GM12874 (cell line): ENCODE data around the gene TEDC1.

Source experiments
- CTCF ChIP-seq: IDR thresholded peaks from 2 replicates; pipeline ENCODE4 v1.5.1; 2011; ENCODE audit warnings: low read depth, mild to moderate bottlenecking, control low read depth, low read length, moderate library complexity; ENCODE audit not compliant: insufficient read depth

Gene TEDC1

GRCh38 chr14:105495990-105496830 is 5.2 kb downstream of the TEDC1 start:
- TF ChIP-seq CTCF, result no peak

- no peak for TF ChIP-seq CTCF
These were observed 6.0 kb downstream of the TEDC1 start for GRCh38 chr14:105496831-105497591.

GRCh38 chr14:105497671-105498429 is 6.8 kb downstream of the TEDC1 start:
- TF ChIP-seq CTCF, result no peak

- no peak for TF ChIP-seq CTCF
These were observed 7.6 kb downstream of the TEDC1 start for GRCh38 chr14:105498430-105499255.

GRCh38 chr14:105499256-105500035 is 8.4 kb downstream of the TEDC1 start:
- TF ChIP-seq CTCF, result no peak

- TF ChIP-seq CTCF, result no peak
These were observed 9.1 kb downstream of the TEDC1 start for GRCh38 chr14:105500036-105500725.
